Esophagus muscularis mucosa (tissue), 4 donors: ENCODE results near the gene RETREG1.

Experiments
- CTCF ChIP-seq, 3 experiments: fragments of 200-600 bp in 2 of 3; fragments of 450-650 bp in 1 of 3; sonication (generic) in 2 of 3; IDR thresholded peaks; one replicate each; pipeline ENCODE4 v1.5.1; 2017 to 2019; ENCODE audit warnings: antibody characterized with exemption in 3 of 3, mild to moderate bottlenecking in 2 of 3, moderate library complexity in 1 of 3
- EP300 ChIP-seq: sonication (generic); formaldehyde crosslinking; IDR thresholded peaks from one replicate; pipeline ENCODE4 v1.6.1; 2017; ENCODE audit warnings: antibody characterized with exemption
- POLR2AphosphoS5 ChIP-seq, 2 donors: sonication (generic); formaldehyde crosslinking; IDR thresholded peaks; one replicate each; pipeline ENCODE4 v1.6.1; 2017; ENCODE audit warnings: antibody characterized with exemption in 2 of 2

GRCh38 chr5:16568875-16569580 is 47.8 kb downstream of the RETREG1 start:
- no peak for TF ChIP-seq CTCF (IDR thresholded peaks at IDR 0.05)
- no peak for TF ChIP-seq POLR2AphosphoS5 (IDR thresholded peaks at IDR 0.05)
- TF ChIP-seq EP300: no peak
